DMS 273 (cell line): Measurements from ENCODE around the gene DAPK2.

Experiments used
- DNase-seq: peaks from one replicate; lab custom pipeline; 2025; ENCODE audit not compliant: unreplicated experiment; lab: John Stamatoyannopoulos, UW

DAPK2 gene

GRCh38 chr15:64024172-64025050 is 21.9 kb downstream of the DAPK2 start:
- DNase-seq: no peak

- DNase-seq: no peak
These were observed 23.1 kb downstream of the DAPK2 start for GRCh38 chr15:64023220-64023619.

- DNase-seq: no peak
These were observed 23.7 kb downstream of the DAPK2 start for GRCh38 chr15:64022571-64022970.

GRCh38 chr15:64019764-64020163 is 26.5 kb downstream of the DAPK2 start:
- no peak for DNase-seq

- DNase-seq: no peak
These were observed 28.6 kb downstream of the DAPK2 start for GRCh38 chr15:64017591-64018163.

GRCh38 chr15:64017082-64017588 is 29.1 kb downstream of the DAPK2 start:
- no peak for DNase-seq

GRCh38 chr15:64016257-64016656 is 30.0 kb downstream of the DAPK2 start:
- DNase-seq: no peak

GRCh38 chr15:64014995-64015394 is 31.3 kb downstream of the DAPK2 start:
- DNase-seq: no peak

- peak; percentile 42 for DNase-seq
These were observed 32.9 kb downstream of the DAPK2 start for GRCh38 chr15:64013179-64014062.

- DNase-seq: no peak
These were observed 34.5 kb downstream of the DAPK2 start for GRCh38 chr15:64011736-64012135.

- DNase-seq: peak; percentile 51
These were observed 35.6 kb downstream of the DAPK2 start for GRCh38 chr15:64010719-64011118.

GRCh38 chr15:64009798-64010261 is 36.5 kb downstream of the DAPK2 start:
- DNase-seq: no peak

- no peak for DNase-seq
These were observed 37.0 kb downstream of the DAPK2 start for GRCh38 chr15:64009241-64009640.

- no peak for DNase-seq
These were observed 38.1 kb downstream of the DAPK2 start for GRCh38 chr15:64008177-64008576.

- DNase-seq: no peak
These were observed 39.6 kb downstream of the DAPK2 start for GRCh38 chr15:64006642-64007041.

GRCh38 chr15:64004587-64004986 is 41.7 kb downstream of the DAPK2 start:
- no peak for DNase-seq

GRCh38 chr15:64004056-64004455 is 42.2 kb downstream of the DAPK2 start:
- no peak for DNase-seq

- no peak for DNase-seq
These were observed 43.1 kb downstream of the DAPK2 start for GRCh38 chr15:64003182-64003581.

GRCh38 chr15:64001148-64001547 is 45.1 kb downstream of the DAPK2 start:
- DNase-seq: no peak

- DNase-seq: no peak
These were observed 45.9 kb downstream of the DAPK2 start for GRCh38 chr15:64000183-64000951.
